ENCODE results near the gene HSPA12A. TPM values are rescaled to one million over a fixed set of nuclear protein-coding genes. Genes with fewer than 3 reads are reported as not detected.

HSPA12A gene
- total and polyA plus RNA-seq, 7 donors, result 1.4 to 17.4 (median 12.3) TPM

- intact Hi-C loops (cut with DNase I), result loop anchor here (5.0 kb wide), 1 partner anchor 34 kb away; no protein-coding TSS in a partner anchor
- H3K9me3 ChIP-seq, result no peaks in the 10 kb centered on the region
- DNase-seq, result peak; percentile 40
- H3K27me3 ChIP-seq, result no peaks in the 10 kb centered on the region
- no peak overlapping the region for H3K27ac ChIP-seq
- H3K36me3 ChIP-seq, result no peaks in the 10 kb centered on the region
- WGBS, 2 donors, result 17 to 64% methylated on average over 5 of the region's 5 CpGs
- H3K4me3 ChIP-seq, result no peak overlapping the region
- TF ChIP-seq POLR2A (IDR thresholded peaks at IDR 0.05) (no peak), EP300 (IDR thresholded peaks at IDR 0.05) (no peak), POLR2AphosphoS5 (IDR thresholded peaks at IDR 0.05) (no peak), CTCF (IDR thresholded peaks at IDR 0.05) (no peak)
- no peaks in the 10 kb centered on the region for H3K4me1 ChIP-seq
Measured at GRCh38 chr10:116766241-116766827, 24.0 kb upstream of the HSPA12A start.

- Histone ChIP-seq H3K27ac (no peak overlapping the region), H3K9me3 (no peaks in the 10 kb centered on the region), H3K4me3 (no peak overlapping the region), H3K36me3 (no peaks in the 10 kb centered on the region), H3K4me1 (no peaks in the 10 kb centered on the region), H3K27me3 (no peaks in the 10 kb centered on the region)
- WGBS, 2 donors, result 32 to 65% methylated on average over 10 of the region's 10 CpGs
- TF ChIP-seq POLR2A (IDR thresholded peaks at IDR 0.05) (no peak), CTCF (IDR thresholded peaks at IDR 0.05) (peak in 2 of 4 experiments; percentile 11 to 21)
- DNase-seq, result peak; percentile 65
- intact Hi-C loops (cut with DNase I), result loop anchor here (5.0 kb wide), 1 partner anchor 33 kb away; no protein-coding TSS in a partner anchor
Measured at GRCh38 chr10:116765648-116766081, 23.3 kb upstream of the HSPA12A start.

GRCh38 chr10:116764979-116765378 lies 22.6 kb upstream of the HSPA12A start:
- H3K27me3 ChIP-seq, result no peaks in the 10 kb centered on the region
- no peaks in the 10 kb centered on the region for H3K36me3 ChIP-seq
- no peak overlapping the region for H3K4me3 ChIP-seq
- no peak overlapping the region for H3K27ac ChIP-seq
- intact Hi-C loops (cut with DNase I), result loop anchor here (5.0 kb wide), 1 partner anchor 33 kb away; no protein-coding TSS in a partner anchor
- no peaks in the 10 kb centered on the region for H3K4me1 ChIP-seq
- no peaks in the 10 kb centered on the region for H3K9me3 ChIP-seq
- TF ChIP-seq EP300 (IDR thresholded peaks at IDR 0.05), result no peak
- no peak for TF ChIP-seq CTCF (IDR thresholded peaks at IDR 0.05)
- no peak for TF ChIP-seq POLR2AphosphoS5 (IDR thresholded peaks at IDR 0.05)
- TF ChIP-seq POLR2A (IDR thresholded peaks at IDR 0.05), result no peak
- DNase-seq, result no peak

GRCh38 chr10:116763440-116763839 lies 21.1 kb upstream of the HSPA12A start:
- no peaks in the 10 kb centered on the region for H3K27me3 ChIP-seq
- 95 to 96% methylated on average over 2 of the region's 2 CpGs for WGBS, 2 donors
- DNase-seq, result peak; percentile 53
- H3K36me3 ChIP-seq, result no peaks in the 10 kb centered on the region
- H3K4me1 ChIP-seq, result no peaks in the 10 kb centered on the region
- H3K4me3 ChIP-seq, result no peak overlapping the region
- intact Hi-C loops (cut with DNase I), result no loop called here
- H3K9me3 ChIP-seq, result no peaks in the 10 kb centered on the region
- no peak overlapping the region for H3K27ac ChIP-seq
- no peak for TF ChIP-seq CTCF (IDR thresholded peaks at IDR 0.05)
- no peak for TF ChIP-seq POLR2AphosphoS5 (IDR thresholded peaks at IDR 0.05)

GRCh38 chr10:116761883-116762282 lies 19.5 kb upstream of the HSPA12A start:
- Histone ChIP-seq H3K27me3 (no peaks in the 10 kb centered on the region), H3K4me3 (no peak overlapping the region), H3K9me3 (no peaks in the 10 kb centered on the region), H3K36me3 (no peaks in the 10 kb centered on the region), H3K27ac (peak overlapping the region in 2 of 4 donors; percentile 11 to 31), H3K4me1 (peaks cover 0 to 1% (median 0%) of the 10 kb centered on the region in 4 donors)
- DNase-seq, result peak; percentile 45
- intact Hi-C loops (cut with DNase I), result no loop called here
- 78 to 84% methylated on average over 5 of the region's 5 CpGs for WGBS, 2 donors
- no peak for TF ChIP-seq POLR2AphosphoS5 (IDR thresholded peaks at IDR 0.05)
- TF ChIP-seq CTCF (IDR thresholded peaks at IDR 0.05), result no peak
- no peak for TF ChIP-seq POLR2A (IDR thresholded peaks at IDR 0.05)
- TF ChIP-seq EP300 (IDR thresholded peaks at IDR 0.05), result no peak

Measured in sigmoid colon (tissue), 7 donors.